HepG2 (cell line): ENCODE results near the gene FIBP. TPM values are rescaled to one million over a fixed set of nuclear protein-coding genes. Genes with fewer than 3 reads are reported as not detected.

Experiments
- AGO2 ChIP-seq: fragments of 200-400 bp; formaldehyde crosslinking; optimal IDR thresholded peaks from 2 replicates; pipeline ENCODE3; 2017; ENCODE audit warnings: mild to moderate bottlenecking, low read depth, low read length, moderate library complexity
- ATF2 ChIP-seq: sonication (generic); formaldehyde crosslinking; IDR thresholded peaks from 2 replicates; pipeline ENCODE4 v1.4.0; 2020; ENCODE audit warnings: missing genetic modification reagents
- ETV5 ChIP-seq: IDR thresholded peaks from 2 replicates; pipeline ENCODE4 v1.6.1; 2018; ENCODE audit warnings: missing biosample characterization, missing genetic modification reagents, inconsistent platforms, borderline replicate concordance
- HNF1B ChIP-seq: sonication (generic); formaldehyde crosslinking; IDR thresholded peaks from 2 replicates; pipeline ENCODE4 v1.5.1; 2020; ENCODE audit warnings: mild to moderate bottlenecking, moderate library complexity, missing genetic modification reagents
- NFE2L2 ChIP-seq: fragments of 150-350 bp; IDR thresholded peaks from 2 replicates; pipeline ENCODE4 v1.6.1; 2014; ENCODE audit warnings: low read length
- PRDM10 ChIP-seq: sonication (generic); formaldehyde crosslinking; IDR thresholded peaks from 2 replicates; pipeline ENCODE4 v1.4.0; 2020; ENCODE audit warnings: low read depth, missing genetic modification reagents
- RFXANK ChIP-seq: IDR thresholded peaks from 2 replicates; pipeline ENCODE4 v1.6.1; 2016
- RXRB ChIP-seq: IDR thresholded peaks from 2 replicates; pipeline ENCODE4 v1.6.1; 2016; ENCODE audit warnings: borderline replicate concordance, missing genetic modification reagents, missing compliant biosample characterization
- SPEN ChIP-seq: sonication (generic); formaldehyde crosslinking; IDR thresholded peaks from 2 replicates; pipeline ENCODE4 v1.5.1; 2020; ENCODE audit warnings: low read depth, mild to moderate bottlenecking, missing genetic modification reagents
- TARDBP ChIP-seq: sonication (generic); formaldehyde crosslinking; IDR thresholded peaks from 2 replicates; pipeline ENCODE4 v1.8.0; 2022; ENCODE audit warnings: mild to moderate bottlenecking, missing genetic modification reagents
- ZMYM2 ChIP-seq: sonication (generic); formaldehyde crosslinking; IDR thresholded peaks from 2 replicates; pipeline ENCODE4 v1.8.0; 2022; ENCODE audit warnings: mild to moderate bottlenecking, missing genetic modification reagents
- ZNF260 ChIP-seq: sonication (generic); formaldehyde crosslinking; IDR thresholded peaks from 2 replicates; pipeline ENCODE4 v1.4.0; 2020; ENCODE audit warnings: missing genetic modification reagents, low read depth, mild to moderate bottlenecking, borderline replicate concordance
- ZNF367 ChIP-seq: sonication (generic); formaldehyde crosslinking; IDR thresholded peaks from 2 replicates; pipeline ENCODE4 v1.4.0; 2020; ENCODE audit warnings: missing genetic modification reagents, borderline replicate concordance
- ZNF503 ChIP-seq: sonication (generic); formaldehyde crosslinking; IDR thresholded peaks from 2 replicates; pipeline ENCODE4 v1.4.0; 2020; ENCODE audit warnings: missing genetic modification reagents
- ZNF792 ChIP-seq: IDR thresholded peaks from 2 replicates; pipeline ENCODE4 v1.6.1; 2016
- ZNF816 ChIP-seq: sonication (generic); formaldehyde crosslinking; IDR thresholded peaks from 2 replicates; pipeline ENCODE4 v1.8.0; 2022; ENCODE audit warnings: missing genetic modification reagents, mild to moderate bottlenecking, borderline replicate concordance
- polyA plus RNA-seq, 8 experiments: library from polyadenylated mRNA; depleted of rRNA in 3 of 8; stranded (reverse) in 7 of 8; unstranded in 1 of 8; fragments of >200 nt; fragmentation: Illumina TruSeq in 4 of 8; extraction: Trizol in 4 of 8; gene quantifications; 2 replicates each; pipeline versions ENCODE4 v1.2.1 to v1.2.3, GENCODE V29; 2011 to 2016; ENCODE audit warnings: low read depth in 4 of 8, missing spikeins in 1 of 8, mixed read lengths in 1 of 8; ENCODE audit not compliant: insufficient read depth in 1 of 8
- total RNA-seq, 5 experiments: library from RNA; depleted of rRNA; stranded (reverse); fragments of >200 nt; fragmentation: Illumina TruSeq; extraction: Trizol; gene quantifications; 2 replicates each; pipeline ENCODE4 v1.2.3, GENCODE V29; 2016; ENCODE audit warnings: low read depth in 1 of 5
- TF ChIP-seq, protein P1 (sequence below): IDR thresholded peaks from 2 replicates; pipeline ENCODE4 v1.6.1; 2016; ENCODE audit warnings: missing compliant biosample characterization, missing genetic modification reagents, borderline replicate concordance

FIBP gene
- total and polyA plus RNA-seq, 2 of the 13 experiments (the other 11 are each of a cell fraction or from before 2014, with no cell fraction given): 42.9 to 62.1 TPM

DNA sequence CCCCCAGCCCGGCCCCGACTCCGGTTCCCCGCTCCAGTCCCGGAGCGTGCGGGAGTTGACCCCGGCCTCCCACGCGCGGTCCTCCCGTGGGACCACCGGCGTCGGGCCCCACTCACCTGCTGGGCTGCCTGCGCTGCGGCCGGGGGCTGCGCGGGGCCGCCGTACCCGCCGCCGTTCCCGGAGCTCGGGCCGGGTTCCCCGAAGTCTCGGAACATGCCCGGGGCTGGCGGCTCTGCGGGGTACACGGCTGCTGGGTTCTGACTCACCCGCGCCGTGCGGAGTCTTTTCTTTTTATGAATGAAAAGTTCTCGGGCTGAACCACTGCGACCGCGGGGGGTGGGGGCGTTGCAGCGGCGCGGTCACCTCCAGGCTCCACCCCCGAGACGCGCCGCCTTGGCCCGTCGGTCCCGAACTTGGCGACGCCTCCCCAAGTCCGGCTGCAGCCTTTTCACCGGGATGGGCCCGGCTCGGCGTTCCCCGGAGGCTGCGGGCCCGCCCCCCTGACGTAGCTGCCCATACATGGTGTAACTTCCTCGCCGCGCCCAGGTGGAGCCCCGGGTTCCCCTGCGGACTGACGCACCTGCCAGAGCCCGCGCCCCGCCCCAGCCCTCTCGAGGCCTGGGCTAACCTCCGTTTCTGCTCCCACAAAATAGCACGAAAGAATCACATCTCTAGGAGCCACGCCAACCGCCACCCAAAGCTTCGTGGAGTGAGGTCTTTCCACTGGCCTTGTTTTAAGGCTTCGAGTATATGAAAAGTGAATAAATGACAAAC, 12.0 kb upstream of the FIBP start, which contains the start of gene FOSL1 (continued):
- TF ChIP-seq, protein P1, sequence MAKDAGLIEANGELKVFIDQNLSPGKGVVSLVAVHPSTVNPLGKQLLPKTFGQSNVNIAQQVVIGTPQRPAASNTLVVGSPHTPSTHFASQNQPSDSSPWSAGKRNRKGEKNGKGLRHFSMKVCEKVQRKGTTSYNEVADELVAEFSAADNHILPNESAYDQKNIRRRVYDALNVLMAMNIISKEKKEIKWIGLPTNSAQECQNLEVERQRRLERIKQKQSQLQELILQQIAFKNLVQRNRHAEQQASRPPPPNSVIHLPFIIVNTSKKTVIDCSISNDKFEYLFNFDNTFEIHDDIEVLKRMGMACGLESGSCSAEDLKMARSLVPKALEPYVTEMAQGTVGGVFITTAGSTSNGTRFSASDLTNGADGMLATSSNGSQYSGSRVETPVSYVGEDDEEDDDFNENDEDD: peak; percentile 62; the same call in 1 of the 2 replicates
- peak; percentile 11 for TF ChIP-seq AGO2
- 0 out of 2 replicates have a peak, but pooled peaks have one; percentile 34 for TF ChIP-seq RFXANK (CRISPR knock-in tag)
- TF ChIP-seq SPEN (CRISPR knock-in tag): peak; percentile 50; the same call in 1 of the 2 replicates
- TF ChIP-seq NFE2L2: no peak
- TF ChIP-seq ZNF792 (CRISPR knock-in tag): peak; percentile 77; the same call in 1 of the 2 replicates
- 0 out of 2 replicates have a peak, but pooled peaks have one; percentile 18 for TF ChIP-seq ZMYM2 (CRISPR knock-in tag)
- TF ChIP-seq TARDBP (CRISPR knock-in tag): peak; percentile 61; the same call in 1 of the 2 replicates
- TF ChIP-seq ZNF503 (CRISPR knock-in tag): peak; percentile 61
- no peak for TF ChIP-seq ZNF367 (CRISPR knock-in tag)
- TF ChIP-seq ATF2 (CRISPR knock-in tag): peak; percentile 52; the same call in 1 of the 2 replicates
- TF ChIP-seq ZNF816: no peak
- TF ChIP-seq ZNF260: no peak
- TF ChIP-seq HNF1B (CRISPR knock-in tag): peak; percentile 78
- peak; percentile 98 for TF ChIP-seq PRDM10 (CRISPR knock-in tag)
- TF ChIP-seq ETV5 (CRISPR knock-in tag): 0 out of 2 replicates have a peak, but pooled peaks have one; percentile 12
- TF ChIP-seq RXRB (CRISPR knock-in tag): peak; percentile 53; the same call in 1 of the 2 replicates
